GM13977 (cell line): ENCODE measurements around the gene WFDC1.

Experiments used
- DNase-seq: peaks from one replicate; pipeline ENCODE4 v3.0.0; 2012; ENCODE audit warnings: low spot score
- in situ Hi-C: fragments of 300-500 bp; cut with MboI; formaldehyde crosslinking; loops from one replicate; pipeline ENCODE4 v1.12.0; 2022; ENCODE audit warnings: low sequenced_read_pairs, low pct_unique_long_range_greater_than_20kb, mixed read lengths, inconsistent platforms; ENCODE audit not compliant: unreplicated experiment
- TF ChIP-seq, protein P1 (sequence below): IDR thresholded peaks from 2 replicates; pipeline ENCODE4 v1.5.1; 2012; ENCODE audit warnings: mild to moderate bottlenecking, control low read depth; ENCODE audit not compliant: insufficient read depth; ENCODE audit errors: extremely low read depth, missing control alignments

Gene WFDC1

DNA sequence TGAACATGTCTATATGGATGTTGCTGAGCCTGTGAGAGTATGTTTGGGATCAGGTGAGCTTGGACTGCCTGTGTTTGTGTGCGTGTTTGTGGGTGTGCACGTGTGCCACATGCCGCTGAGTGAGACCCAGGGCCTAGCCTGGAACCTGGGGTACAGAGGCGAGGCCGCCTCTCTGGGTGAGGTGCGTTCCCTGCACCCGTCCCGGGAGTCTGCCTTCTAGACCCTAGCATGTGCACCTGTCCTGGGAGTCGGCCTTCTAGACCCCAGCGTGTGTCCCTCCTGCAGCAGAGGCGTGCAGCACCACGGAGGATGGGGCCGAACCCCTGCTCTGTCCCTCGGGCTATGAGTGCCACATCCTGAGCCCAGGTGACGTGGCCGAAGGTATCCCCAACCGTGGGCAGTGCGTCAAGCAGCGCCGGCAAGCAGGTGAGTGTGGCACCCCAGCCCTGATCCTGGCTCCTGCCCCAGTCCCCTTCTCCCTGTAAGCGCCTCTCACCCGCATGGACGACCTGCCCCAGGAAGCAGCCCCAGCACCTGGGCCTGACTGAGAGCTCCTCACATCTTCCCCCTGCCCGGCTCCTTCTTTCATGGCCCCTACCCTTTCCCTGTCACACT, 24.6 kb downstream of the WFDC1 start:
- in situ Hi-C loops = no loop called here
- TF ChIP-seq, protein P1, sequence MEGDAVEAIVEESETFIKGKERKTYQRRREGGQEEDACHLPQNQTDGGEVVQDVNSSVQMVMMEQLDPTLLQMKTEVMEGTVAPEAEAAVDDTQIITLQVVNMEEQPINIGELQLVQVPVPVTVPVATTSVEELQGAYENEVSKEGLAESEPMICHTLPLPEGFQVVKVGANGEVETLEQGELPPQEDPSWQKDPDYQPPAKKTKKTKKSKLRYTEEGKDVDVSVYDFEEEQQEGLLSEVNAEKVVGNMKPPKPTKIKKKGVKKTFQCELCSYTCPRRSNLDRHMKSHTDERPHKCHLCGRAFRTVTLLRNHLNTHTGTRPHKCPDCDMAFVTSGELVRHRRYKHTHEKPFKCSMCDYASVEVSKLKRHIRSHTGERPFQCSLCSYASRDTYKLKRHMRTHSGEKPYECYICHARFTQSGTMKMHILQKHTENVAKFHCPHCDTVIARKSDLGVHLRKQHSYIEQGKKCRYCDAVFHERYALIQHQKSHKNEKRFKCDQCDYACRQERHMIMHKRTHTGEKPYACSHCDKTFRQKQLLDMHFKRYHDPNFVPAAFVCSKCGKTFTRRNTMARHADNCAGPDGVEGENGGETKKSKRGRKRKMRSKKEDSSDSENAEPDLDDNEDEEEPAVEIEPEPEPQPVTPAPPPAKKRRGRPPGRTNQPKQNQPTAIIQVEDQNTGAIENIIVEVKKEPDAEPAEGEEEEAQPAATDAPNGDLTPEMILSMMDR = no peak
- DNase-seq = no peak

GRCh38 chr16:84320511-84320910, 25.8 kb downstream of the WFDC1 start:
- in situ Hi-C loops = no loop called here
- TF ChIP-seq, protein P1 = no peak
- DNase-seq = no peak

DNA sequence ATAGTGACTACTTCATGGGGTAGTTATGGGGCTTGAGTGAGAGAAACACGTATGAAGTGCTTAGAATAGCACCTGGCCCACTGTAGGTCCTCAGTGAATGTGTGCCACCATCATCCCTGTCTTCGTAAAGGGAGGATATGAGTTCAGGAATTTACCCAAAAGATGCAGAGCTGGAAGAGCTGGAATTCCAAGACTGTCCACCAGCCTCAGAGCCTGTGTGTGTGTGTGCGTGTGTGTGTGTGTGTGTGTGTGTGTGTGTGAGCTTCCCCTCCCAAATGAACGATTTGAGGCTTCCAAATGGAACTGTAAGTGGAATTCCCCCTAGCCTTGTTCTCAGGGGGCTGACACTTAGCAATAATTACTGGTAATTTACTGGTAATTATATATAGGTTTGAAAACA, 27.3 kb downstream of the WFDC1 start:
- in situ Hi-C loops = no loop called here
- no peak for DNase-seq
- TF ChIP-seq, protein P1 = no peak

- in situ Hi-C loops = no loop called here
- TF ChIP-seq, protein P1 = no peak
- DNase-seq = no peak
These were observed 28.1 kb downstream of the WFDC1 start for GRCh38 chr16:84322749-84323148.

GRCh38 chr16:84323606-84324005, 28.9 kb downstream of the WFDC1 start:
- TF ChIP-seq, protein P1 = no peak
- in situ Hi-C loops = no loop called here
- DNase-seq = no peak

GRCh38 chr16:84324434-84325262, 30.0 kb downstream of the WFDC1 start:
- in situ Hi-C loops = no loop called here
- DNase-seq = no peak
- TF ChIP-seq, protein P1 = no peak
